ENCODE results near the gene TSPAN18.

TSPAN18 gene

GRCh38 chr11:44877571-44878497, 151.1 kb downstream of the TSPAN18 start:
- in situ Hi-C loops (cut with HindIII; ENCODE audit: low sequenced_read_pairs): no loop called here
- no peak overlapping the region for H3K4me3 ChIP-seq (ENCODE audit: low read depth, low read length)
- DNase-seq (ENCODE audit: low read depth, low spot score): no peak
- TF ChIP-seq, protein P1, sequence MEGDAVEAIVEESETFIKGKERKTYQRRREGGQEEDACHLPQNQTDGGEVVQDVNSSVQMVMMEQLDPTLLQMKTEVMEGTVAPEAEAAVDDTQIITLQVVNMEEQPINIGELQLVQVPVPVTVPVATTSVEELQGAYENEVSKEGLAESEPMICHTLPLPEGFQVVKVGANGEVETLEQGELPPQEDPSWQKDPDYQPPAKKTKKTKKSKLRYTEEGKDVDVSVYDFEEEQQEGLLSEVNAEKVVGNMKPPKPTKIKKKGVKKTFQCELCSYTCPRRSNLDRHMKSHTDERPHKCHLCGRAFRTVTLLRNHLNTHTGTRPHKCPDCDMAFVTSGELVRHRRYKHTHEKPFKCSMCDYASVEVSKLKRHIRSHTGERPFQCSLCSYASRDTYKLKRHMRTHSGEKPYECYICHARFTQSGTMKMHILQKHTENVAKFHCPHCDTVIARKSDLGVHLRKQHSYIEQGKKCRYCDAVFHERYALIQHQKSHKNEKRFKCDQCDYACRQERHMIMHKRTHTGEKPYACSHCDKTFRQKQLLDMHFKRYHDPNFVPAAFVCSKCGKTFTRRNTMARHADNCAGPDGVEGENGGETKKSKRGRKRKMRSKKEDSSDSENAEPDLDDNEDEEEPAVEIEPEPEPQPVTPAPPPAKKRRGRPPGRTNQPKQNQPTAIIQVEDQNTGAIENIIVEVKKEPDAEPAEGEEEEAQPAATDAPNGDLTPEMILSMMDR (IDR thresholded peaks at IDR 0.05; ENCODE audit: low read depth, low read length): no peak

DNA sequence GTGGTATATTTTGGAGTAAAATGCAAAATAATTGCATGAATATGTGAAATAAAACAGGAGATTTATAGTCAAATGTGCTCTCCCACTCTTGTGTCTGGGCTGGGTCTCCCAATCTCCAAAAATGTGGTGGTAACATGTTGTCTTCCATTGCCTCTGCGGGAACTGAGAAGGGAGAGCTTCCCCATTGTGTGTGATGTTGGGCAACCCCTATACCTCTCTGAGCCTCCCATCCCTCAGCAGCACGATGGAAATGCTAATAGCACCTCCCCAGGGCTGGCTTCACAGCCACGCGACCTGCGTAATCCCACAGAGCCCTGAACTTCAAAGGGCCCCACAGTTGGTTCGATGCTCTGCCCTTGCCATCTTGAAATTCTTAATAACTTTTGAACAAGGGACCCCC, 151.9 kb downstream of the TSPAN18 start:
- DNase-seq (ENCODE audit: low read depth, low spot score): no peak
- TF ChIP-seq, protein P1 (IDR thresholded peaks at IDR 0.05; ENCODE audit: low read depth, low read length): no peak
- in situ Hi-C loops (cut with HindIII; ENCODE audit: low sequenced_read_pairs): no loop called here
- H3K4me3 ChIP-seq (ENCODE audit: low read depth, low read length): no peak overlapping the region

GRCh38 chr11:44879432-44879831, 152.7 kb downstream of the TSPAN18 start:
- DNase-seq (ENCODE audit: low read depth, low spot score): no peak
- H3K4me3 ChIP-seq (ENCODE audit: low read depth, low read length): no peak overlapping the region
- in situ Hi-C loops (cut with HindIII; ENCODE audit: low sequenced_read_pairs): no loop called here
- TF ChIP-seq, protein P1 (IDR thresholded peaks at IDR 0.05; ENCODE audit: low read depth, low read length): no peak

DNA sequence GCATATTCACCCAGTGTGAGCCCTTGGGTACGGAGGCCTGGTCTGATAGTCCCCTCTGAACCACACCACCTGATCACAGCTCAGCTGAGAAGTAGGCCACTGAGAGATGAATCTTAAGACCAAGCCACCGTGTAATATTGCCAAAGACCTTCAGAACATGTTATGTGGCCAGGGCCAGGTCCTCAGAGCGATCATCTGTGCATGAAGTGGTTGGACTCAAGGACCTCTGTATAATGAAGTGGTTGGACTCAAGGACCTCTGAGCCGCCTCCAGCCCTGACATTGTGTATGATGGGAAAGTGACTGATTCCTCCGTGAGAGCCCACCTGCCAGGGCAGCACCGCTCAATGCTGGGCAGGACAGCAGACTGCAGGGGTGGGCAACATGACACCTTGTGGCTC, 153.7 kb downstream of the TSPAN18 start:
- H3K4me3 ChIP-seq (ENCODE audit: low read depth, low read length): no peak overlapping the region
- in situ Hi-C loops (cut with HindIII; ENCODE audit: low sequenced_read_pairs): no loop called here
- TF ChIP-seq, protein P1 (IDR thresholded peaks at IDR 0.05; ENCODE audit: low read depth, low read length): no peak
- DNase-seq (ENCODE audit: low read depth, low spot score): no peak

- no peak overlapping the region for H3K4me3 ChIP-seq (ENCODE audit: low read depth, low read length)
- TF ChIP-seq, protein P1 (IDR thresholded peaks at IDR 0.05; ENCODE audit: low read depth, low read length): no peak
- in situ Hi-C loops (cut with HindIII; ENCODE audit: low sequenced_read_pairs): no loop called here
- DNase-seq (ENCODE audit: low read depth, low spot score): no peak
These were observed 154.2 kb downstream of the TSPAN18 start for GRCh38 chr11:44880953-44881352.

DNA sequence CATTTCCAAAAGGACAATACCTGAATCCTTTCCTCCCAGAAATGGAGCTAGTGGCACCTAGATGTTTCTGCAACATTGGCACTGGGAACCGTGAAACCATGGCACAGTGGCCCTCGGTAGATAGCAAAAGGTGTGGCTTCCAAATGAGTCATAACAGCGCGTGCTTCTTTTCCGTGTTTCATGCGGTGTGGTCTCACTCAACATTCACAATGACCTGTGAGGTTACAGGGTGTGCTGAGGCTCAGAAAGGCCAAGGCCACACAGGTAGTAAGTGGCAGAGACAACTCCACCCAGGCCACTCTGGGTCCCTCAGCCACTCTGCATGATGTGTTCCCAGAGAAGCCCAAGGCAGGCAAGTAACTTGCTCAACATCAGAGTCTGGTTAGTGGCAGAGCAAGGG, 156.5 kb downstream of the TSPAN18 start:
- no peak for DNase-seq (ENCODE audit: low read depth, low spot score)
- no peak overlapping the region for H3K4me3 ChIP-seq (ENCODE audit: low read depth, low read length)
- TF ChIP-seq, protein P1 (IDR thresholded peaks at IDR 0.05; ENCODE audit: low read depth, low read length): no peak
- in situ Hi-C loops (cut with HindIII; ENCODE audit: low sequenced_read_pairs): no loop called here
